ENCODE measurements around the gene EIF5.
A peak's percentile ranks its signal among the peaks of the same experiment; 100 is the strongest.

EIF5 gene

DNA sequence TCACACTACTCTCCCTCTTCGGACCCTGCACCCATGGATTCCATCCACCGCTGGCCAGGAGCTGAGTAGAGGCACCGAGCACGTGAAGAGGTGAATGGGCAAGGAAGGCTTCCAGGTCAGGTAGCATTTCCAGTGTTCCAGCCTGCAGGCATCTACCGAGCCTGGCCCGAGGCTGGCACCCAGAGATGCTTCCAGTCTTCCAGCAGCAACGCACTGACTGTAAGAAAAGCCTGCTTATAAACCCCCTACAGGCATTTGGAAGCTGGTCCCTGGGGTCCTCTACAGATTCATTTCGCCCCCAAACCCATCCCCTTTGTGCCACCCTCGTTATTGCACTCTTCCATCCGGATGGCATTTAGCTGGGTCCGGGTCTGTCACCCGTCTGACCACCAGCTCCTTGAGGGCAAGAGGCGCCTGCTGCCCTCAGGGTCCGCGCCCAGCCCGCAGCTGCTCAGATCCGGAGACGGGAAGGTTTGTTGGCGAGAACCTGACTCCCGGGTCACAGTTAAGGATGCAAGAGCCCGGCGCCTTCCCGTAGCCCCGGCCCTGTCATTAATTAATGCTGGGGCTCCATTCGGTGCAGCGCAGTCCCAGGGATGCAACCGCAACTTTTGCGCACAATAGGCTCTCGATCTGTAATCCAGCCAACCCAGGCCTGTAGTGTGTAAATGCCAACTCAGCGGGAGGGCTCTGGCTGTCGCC, 50.6 kb downstream of the EIF5 start:
- Histone ChIP-seq H3K36me3 (ENCODE audit: insufficient read depth, low read length) (no peaks in the 10 kb centered on the region), H4K20me1 (ENCODE audit: insufficient read depth, low read length, poor library complexity, severe bottlenecking) (peaks cover 32% of the 10 kb centered on the region), H2AFZ (ENCODE audit: low read length) (peak overlapping the region; percentile 85), H3K4me1 (ENCODE audit: insufficient read depth, low read length, poor library complexity, severe bottlenecking) (peaks cover 25% of the 10 kb centered on the region), H3K9me3 (ENCODE audit: insufficient read depth, low read depth, low read length) (no peaks in the 10 kb centered on the region), H3F3A (ENCODE audit: low read depth) (peaks cover 3% of the 10 kb centered on the region; the same call in 1 of the 2 replicates), H3K4me2 (ENCODE audit: low read depth, low read length, poor library complexity, severe bottlenecking) (peak overlapping the region; percentile 87), H3K79me2 (ENCODE audit: insufficient read depth, low read length) (peaks cover 42% of the 10 kb centered on the region), H3K27me3 (ENCODE audit: insufficient read depth, low read length, poor library complexity, severe bottlenecking) (no peaks in the 10 kb centered on the region), H3K4me3 (ENCODE audit: low read length, poor library complexity, severe bottlenecking) (peak overlapping the region; percentile 95), H3K9ac (ENCODE audit: low read depth, low read length, poor library complexity, severe bottlenecking) (peak overlapping the region; percentile 86), H3K9me2 (replicated peaks; ENCODE audit: low read depth, low read length) (no peaks in the 10 kb centered on the region)
- no peak for TF ChIP-seq EZH2phosphoT487 (IDR thresholded peaks at IDR 0.05; ENCODE audit: borderline replicate concordance)
- TF ChIP-seq, protein P1, sequence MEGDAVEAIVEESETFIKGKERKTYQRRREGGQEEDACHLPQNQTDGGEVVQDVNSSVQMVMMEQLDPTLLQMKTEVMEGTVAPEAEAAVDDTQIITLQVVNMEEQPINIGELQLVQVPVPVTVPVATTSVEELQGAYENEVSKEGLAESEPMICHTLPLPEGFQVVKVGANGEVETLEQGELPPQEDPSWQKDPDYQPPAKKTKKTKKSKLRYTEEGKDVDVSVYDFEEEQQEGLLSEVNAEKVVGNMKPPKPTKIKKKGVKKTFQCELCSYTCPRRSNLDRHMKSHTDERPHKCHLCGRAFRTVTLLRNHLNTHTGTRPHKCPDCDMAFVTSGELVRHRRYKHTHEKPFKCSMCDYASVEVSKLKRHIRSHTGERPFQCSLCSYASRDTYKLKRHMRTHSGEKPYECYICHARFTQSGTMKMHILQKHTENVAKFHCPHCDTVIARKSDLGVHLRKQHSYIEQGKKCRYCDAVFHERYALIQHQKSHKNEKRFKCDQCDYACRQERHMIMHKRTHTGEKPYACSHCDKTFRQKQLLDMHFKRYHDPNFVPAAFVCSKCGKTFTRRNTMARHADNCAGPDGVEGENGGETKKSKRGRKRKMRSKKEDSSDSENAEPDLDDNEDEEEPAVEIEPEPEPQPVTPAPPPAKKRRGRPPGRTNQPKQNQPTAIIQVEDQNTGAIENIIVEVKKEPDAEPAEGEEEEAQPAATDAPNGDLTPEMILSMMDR (conservative IDR thresholded peaks at IDR 0.05; ENCODE audit: low read length) = no peak

DNA sequence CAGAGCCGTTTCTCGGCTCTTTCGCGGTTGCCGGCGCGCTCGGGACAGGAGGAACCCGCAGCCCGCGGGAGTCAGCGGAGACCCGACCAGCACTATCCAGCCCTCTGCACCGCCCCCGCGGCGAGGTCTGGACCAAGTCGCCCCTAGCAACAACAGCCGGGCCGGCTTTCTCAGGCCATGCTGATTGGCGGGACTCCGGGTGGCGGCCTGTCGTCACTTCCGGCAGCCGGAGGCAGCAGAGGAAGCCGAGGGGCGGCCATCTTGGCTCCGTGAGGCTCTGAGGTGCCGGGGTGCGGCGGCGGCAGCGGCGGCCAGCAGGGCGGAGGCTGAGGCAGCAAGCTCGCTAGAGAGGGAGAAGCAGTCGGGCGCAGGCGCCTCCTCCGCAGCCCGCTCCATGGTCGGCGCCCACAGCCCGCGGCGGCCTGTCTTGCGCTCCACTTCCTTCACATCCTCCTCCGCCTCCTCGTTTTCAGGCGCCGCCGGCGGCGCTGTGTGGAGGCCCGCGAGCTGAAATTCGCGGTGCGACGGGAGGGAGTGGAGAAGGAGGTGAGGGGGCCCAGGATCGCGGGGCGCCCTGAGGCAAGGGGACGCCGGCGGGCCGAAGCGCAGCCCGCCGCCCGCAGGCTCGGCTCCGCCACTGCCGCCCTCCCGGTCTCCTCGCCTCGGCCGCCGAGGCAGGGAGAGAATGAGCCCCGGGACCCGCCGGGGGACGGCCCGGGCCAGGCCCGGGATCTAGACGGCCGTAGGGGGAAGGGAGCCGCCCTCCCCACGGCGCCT, 51.3 kb downstream of the EIF5 start, which contains the start of gene MARK3:
TSS of gene MARK3 (plus strand) at position 264 of the 777 bp plus-strand sequence. CDS start 615 bp downstream, outside the sequence.
- Histone ChIP-seq H2AFZ (ENCODE audit: low read length) (peak within 1 kb of the TSS; percentile 85), H3K4me2 (ENCODE audit: low read depth, low read length, poor library complexity, severe bottlenecking) (peak within 1 kb of the TSS; percentile 96), H3K9ac (ENCODE audit: low read depth, low read length, poor library complexity, severe bottlenecking) (peak within 1 kb of the TSS; percentile 86), H3K9me2 (replicated peaks; ENCODE audit: low read depth, low read length) (no peaks in the 10 kb centered on the region), H4K20me1 (ENCODE audit: insufficient read depth, low read length, poor library complexity, severe bottlenecking) (peaks cover 35% of the 10 kb centered on the region), H3K36me3 (ENCODE audit: insufficient read depth, low read length) (no peaks in the 10 kb centered on the region), H3K4me3 (ENCODE audit: low read length, poor library complexity, severe bottlenecking) (peak within 1 kb of the TSS; percentile 95), H3K4me1 (ENCODE audit: insufficient read depth, low read length, poor library complexity, severe bottlenecking) (peaks cover 25% of the 10 kb centered on the region), H3K79me2 (ENCODE audit: insufficient read depth, low read length) (peaks cover 48% of the 10 kb centered on the region), H3K27me3 (ENCODE audit: insufficient read depth, low read length, poor library complexity, severe bottlenecking) (no peaks in the 10 kb centered on the region), H3F3A (ENCODE audit: low read depth) (peaks cover 5% of the 10 kb centered on the region; the same call in 1 of the 2 replicates), H3K9me3 (ENCODE audit: insufficient read depth, low read depth, low read length) (no peaks in the 10 kb centered on the region)
- no peak for TF ChIP-seq EZH2phosphoT487 (IDR thresholded peaks at IDR 0.05; ENCODE audit: borderline replicate concordance)
- TF ChIP-seq, protein P1 (conservative IDR thresholded peaks at IDR 0.05; ENCODE audit: low read length) = no peak

DNA sequence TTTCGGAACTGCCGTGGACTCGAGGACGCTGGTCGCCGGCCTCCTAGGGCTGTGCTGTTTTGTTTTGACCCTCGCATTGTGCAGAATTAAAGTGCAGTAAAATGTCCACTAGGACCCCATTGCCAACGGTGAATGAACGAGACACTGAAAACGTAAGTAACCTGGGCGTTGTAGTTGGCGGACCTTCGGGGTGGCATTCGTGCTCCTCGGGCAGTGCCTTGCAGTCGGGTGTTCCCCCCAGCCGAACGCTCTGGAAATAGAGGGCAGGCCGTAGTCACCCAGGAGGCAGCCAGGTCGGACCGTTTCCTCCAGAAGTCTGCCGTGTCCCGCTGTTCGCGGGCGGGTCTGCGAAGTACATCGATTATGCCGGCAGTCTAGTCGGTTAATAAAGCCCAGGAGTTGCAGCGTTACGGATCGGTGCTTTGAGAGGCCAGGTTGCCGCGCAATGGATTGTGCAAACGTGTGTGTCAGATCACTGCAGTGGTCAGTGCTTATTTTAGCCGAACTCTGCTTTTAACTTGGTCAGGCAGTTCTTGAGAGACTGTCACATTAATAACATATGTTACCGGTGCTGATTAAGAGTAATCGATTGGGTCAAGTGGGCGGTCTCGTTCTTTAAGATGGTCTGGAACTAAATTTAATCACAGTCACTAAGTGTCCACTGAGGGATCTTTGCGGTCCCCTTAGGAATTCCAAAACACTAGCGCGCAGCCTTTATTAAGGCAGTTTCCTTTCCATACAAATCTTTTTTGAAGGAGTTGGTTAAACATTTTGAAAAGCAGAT, 52.1 kb downstream of the EIF5 start:
- peaks cover 8% of the 10 kb centered on the region; the same call in 1 of the 2 replicates for H3F3A ChIP-seq (ENCODE audit: low read depth)
- peaks cover 55% of the 10 kb centered on the region for H3K79me2 ChIP-seq (ENCODE audit: insufficient read depth, low read length)
- peak overlapping the region; percentile 96 for H3K4me2 ChIP-seq (ENCODE audit: low read depth, low read length, poor library complexity, severe bottlenecking)
- H2AFZ ChIP-seq (ENCODE audit: low read length) = peak overlapping the region; percentile 85; the same call in 1 of the 2 replicates
- peak overlapping the region; percentile 86 for H3K9ac ChIP-seq (ENCODE audit: low read depth, low read length, poor library complexity, severe bottlenecking)
- H3K4me1 ChIP-seq (ENCODE audit: insufficient read depth, low read length, poor library complexity, severe bottlenecking) = peaks cover 25% of the 10 kb centered on the region
- peaks cover 38% of the 10 kb centered on the region for H4K20me1 ChIP-seq (ENCODE audit: insufficient read depth, low read length, poor library complexity, severe bottlenecking)
- no peaks in the 10 kb centered on the region for H3K36me3 ChIP-seq (ENCODE audit: insufficient read depth, low read length)
- H3K9me2 ChIP-seq (replicated peaks; ENCODE audit: low read depth, low read length) = no peaks in the 10 kb centered on the region
- H3K9me3 ChIP-seq (ENCODE audit: insufficient read depth, low read depth, low read length) = no peaks in the 10 kb centered on the region
- no peaks in the 10 kb centered on the region for H3K27me3 ChIP-seq (ENCODE audit: insufficient read depth, low read length, poor library complexity, severe bottlenecking)
- H3K4me3 ChIP-seq (ENCODE audit: low read length, poor library complexity, severe bottlenecking) = peak overlapping the region; percentile 95
- TF ChIP-seq, protein P1 (conservative IDR thresholded peaks at IDR 0.05; ENCODE audit: low read length) = no peak
